Endothelial cell of umbilical vein (primary cell): ENCODE measurements around the gene SGCE. TPM values are rescaled to one million over a fixed set of nuclear protein-coding genes. Genes with fewer than 3 reads are reported as not detected.

Source experiments
- BruUV-seq: library from RNA; stranded (reverse); fragments of 400-500 nt; replicated peaks from 2 replicates; lab custom pipeline; 2021; lab: Mats Ljungman, UMichigan
- CTCF ChIA-PET: fragments of 300-600, 350-600 bp; sonication (Branson Sonifier 250); formaldehyde crosslinking; loops from one replicate; lab custom pipeline; 2021; ENCODE audit warnings: antibody characterized with exemption, inconsistent platforms; lab: Charles Lee
- POLR2A ChIA-PET: fragments of 300-600, 350-600 bp; sonication (Branson Sonifier 250); formaldehyde crosslinking; loops from one replicate; lab custom pipeline; 2021; ENCODE audit warnings: antibody characterized with exemption, inconsistent platforms; lab: Charles Lee
- DNase-seq: peaks from one replicate; pipeline ENCODE4 v3.0.0-alpha.2; 2011; ENCODE audit warnings: low read depth, low spot score
- FAIRE-seq: peaks from 2 replicates; lab custom pipeline; 2011; peaks lifted over from hg19 to GRCh38; lab: Jason Lieb, UNC
- H2AFZ ChIP-seq: 2 replicates; pipeline ENCODE4 v1.6.0; 2012; ENCODE audit warnings: low read depth, low read length, control low read depth, inconsistent platforms
- H3K27ac ChIP-seq: 2 replicates; pipeline ENCODE4 v1.5.1; 2011; ENCODE audit warnings: low read depth, mild to moderate bottlenecking, control low read depth, low read length, moderate library complexity; ENCODE audit not compliant: insufficient read depth
- H3K27me3 ChIP-seq, 2 experiments: 2 replicates each; pipeline versions ENCODE4 v1.6.0 to v1.6.1; 2011; ENCODE audit warnings: low read length in 2 of 2, mixed read lengths in 1 of 2; ENCODE audit not compliant: control insufficient read depth in 2 of 2, insufficient read depth in 2 of 2
- H3K36me3 ChIP-seq, 2 experiments: 2 replicates in 1 of 2; 3 replicates in 1 of 2; pipeline ENCODE4 v1.5.1; 2011; ENCODE audit warnings: low read length in 2 of 2, mild to moderate bottlenecking in 1 of 2, moderate library complexity in 1 of 2; ENCODE audit not compliant: control insufficient read depth in 2 of 2, insufficient read depth in 2 of 2; ENCODE audit errors: extremely low read depth in 1 of 2
- H3K4me1 ChIP-seq: 3 replicates; pipeline ENCODE4 v1.5.1; 2011; ENCODE audit warnings: mild to moderate bottlenecking, low read length; ENCODE audit not compliant: control insufficient read depth, insufficient read depth; ENCODE audit errors: extremely low read depth
- H3K4me2 ChIP-seq: 2 replicates; pipeline ENCODE4 v1.6.1; 2011; ENCODE audit warnings: low read length, control low read depth, mixed read lengths; ENCODE audit not compliant: insufficient read depth
- H3K4me3 ChIP-seq, 3 experiments: fragments of 200-600 bp in 1 of 3; sonication (generic), shearing (Covaris generic) in 1 of 3; replicated peaks in 1 of 3; 2 replicates each; pipeline ENCODE4 v1.5.1; 2011 to 2016; ENCODE audit warnings: control low read depth in 3 of 3, low read length in 3 of 3, mild to moderate bottlenecking in 2 of 3, inconsistent platforms in 1 of 3, low read depth in 1 of 3, moderate library complexity in 1 of 3; ENCODE audit not compliant: insufficient read depth in 1 of 3
- H3K79me2 ChIP-seq: 2 replicates; pipeline ENCODE4 v1.6.0; 2012; ENCODE audit warnings: low read length, inconsistent platforms; ENCODE audit not compliant: control insufficient read depth, insufficient read depth
- H3K9ac ChIP-seq: replicated peaks from 2 replicates; pipeline ENCODE3; 2011; ENCODE audit warnings: low read length, control low read depth; ENCODE audit not compliant: insufficient read depth; ENCODE audit errors: extremely low read depth
- H3K9me1 ChIP-seq: replicated peaks from 3 replicates; pipeline ENCODE4 v1.6.0; 2011; ENCODE audit warnings: mild to moderate bottlenecking, low read length; ENCODE audit not compliant: control insufficient read depth, insufficient read depth; ENCODE audit errors: extremely low read depth
- H3K9me3 ChIP-seq: replicated peaks from 2 replicates; pipeline ENCODE4 v1.5.1; 2012; ENCODE audit warnings: low read length, inconsistent platforms; ENCODE audit not compliant: control insufficient read depth, insufficient read depth
- H4K20me1 ChIP-seq: replicated peaks from 2 replicates; pipeline ENCODE3; 2011; ENCODE audit warnings: mild to moderate bottlenecking, low read length; ENCODE audit not compliant: control insufficient read depth, insufficient read depth; ENCODE audit errors: extremely low read depth
- EZH2 ChIP-seq: IDR thresholded peaks from 2 replicates; pipeline ENCODE4 v1.6.1; 2012; ENCODE audit warnings: borderline replicate concordance, low read depth, mild to moderate bottlenecking, moderate library complexity, low read length, inconsistent platforms; ENCODE audit not compliant: severe bottlenecking
- FOS ChIP-seq: IDR thresholded peaks from 2 replicates; pipeline ENCODE4 v1.6.1; 2011; ENCODE audit warnings: mild to moderate bottlenecking, low read length, moderate library complexity, borderline replicate concordance; ENCODE audit not compliant: insufficient read depth
- GATA2 ChIP-seq: IDR thresholded peaks from 2 replicates; pipeline ENCODE4 v1.7.0; 2011; ENCODE audit warnings: low read depth, mild to moderate bottlenecking, moderate library complexity, mixed read lengths, low read length; ENCODE audit not compliant: insufficient read length, insufficient read depth
- JUN ChIP-seq: IDR thresholded peaks from 2 replicates; pipeline ENCODE4 v1.6.1; 2011; ENCODE audit warnings: borderline replicate concordance, low read depth; ENCODE audit not compliant: insufficient read length, insufficient read depth
- MAX ChIP-seq: IDR thresholded peaks from 2 replicates; pipeline ENCODE4 v1.6.1; 2011; ENCODE audit not compliant: insufficient read depth, insufficient read length
- MYC ChIP-seq: IDR thresholded peaks from one replicate; pipeline ENCODE4 v1.6.1; 2011; ENCODE audit warnings: mild to moderate bottlenecking, low read depth, low read length
- POLR2A ChIP-seq: IDR thresholded peaks from 2 replicates; pipeline ENCODE4 v1.6.1; 2012; ENCODE audit warnings: low read depth, mild to moderate bottlenecking, control low read depth, low read length
- POLR2AphosphoS5 ChIP-seq: IDR thresholded peaks from 2 replicates; pipeline ENCODE4 v1.6.1; 2012; ENCODE audit warnings: low read depth, mild to moderate bottlenecking, control low read depth, low read length, moderate library complexity; ENCODE audit not compliant: insufficient read depth
- dilution Hi-C: fragments of 300-500 bp; cut with MboI; formaldehyde crosslinking; loops from one replicate; pipeline ENCODE4 v1.15.0; 2019; ENCODE audit warnings: low sequenced_read_pairs; ENCODE audit not compliant: extremely low pct_ligation_motif_present
- intact Hi-C: fragments of 100-400 bp; cut with micrococcal nuclease; formaldehyde crosslinking; loops from one replicate; pipeline ENCODE4 v1.10.0; 2022
- polyA plus RNA-seq, 4 experiments: library from polyadenylated mRNA; depleted of rRNA in 3 of 4; stranded (reverse) in 3 of 4; unstranded in 1 of 4; fragments of >200 nt; gene quantifications; 2 replicates each; pipeline versions ENCODE4 v1.2.1 to v1.2.3, GENCODE V29; 2011 to 2012; ENCODE audit warnings: missing spikeins in 1 of 4
- total RNA-seq: library from RNA; stranded (reverse); gene quantifications from 2 replicates; pipeline ENCODE4 v1.2.3, GENCODE V29; 2021
- TF ChIP-seq, protein P1 (sequence below), 2 donors: IDR thresholded peaks; 1 replicate in 1 of 2; 2 replicates in 1 of 2; pipeline ENCODE4 v1.5.1; 2011; ENCODE audit warnings: low read length in 2 of 2, mild to moderate bottlenecking in 2 of 2, moderate library complexity in 2 of 2, control low read depth in 1 of 2, inconsistent platforms in 1 of 2, low read depth in 1 of 2; ENCODE audit not compliant: insufficient read depth in 1 of 2; ENCODE audit errors: extremely low read depth in 1 of 2

SGCE gene
- total and polyA plus RNA-seq, 2 donors (not counting 3 experiments of a cell fraction or from before 2014, with no cell fraction given) = 46.8 to 53.3 TPM

DNA sequence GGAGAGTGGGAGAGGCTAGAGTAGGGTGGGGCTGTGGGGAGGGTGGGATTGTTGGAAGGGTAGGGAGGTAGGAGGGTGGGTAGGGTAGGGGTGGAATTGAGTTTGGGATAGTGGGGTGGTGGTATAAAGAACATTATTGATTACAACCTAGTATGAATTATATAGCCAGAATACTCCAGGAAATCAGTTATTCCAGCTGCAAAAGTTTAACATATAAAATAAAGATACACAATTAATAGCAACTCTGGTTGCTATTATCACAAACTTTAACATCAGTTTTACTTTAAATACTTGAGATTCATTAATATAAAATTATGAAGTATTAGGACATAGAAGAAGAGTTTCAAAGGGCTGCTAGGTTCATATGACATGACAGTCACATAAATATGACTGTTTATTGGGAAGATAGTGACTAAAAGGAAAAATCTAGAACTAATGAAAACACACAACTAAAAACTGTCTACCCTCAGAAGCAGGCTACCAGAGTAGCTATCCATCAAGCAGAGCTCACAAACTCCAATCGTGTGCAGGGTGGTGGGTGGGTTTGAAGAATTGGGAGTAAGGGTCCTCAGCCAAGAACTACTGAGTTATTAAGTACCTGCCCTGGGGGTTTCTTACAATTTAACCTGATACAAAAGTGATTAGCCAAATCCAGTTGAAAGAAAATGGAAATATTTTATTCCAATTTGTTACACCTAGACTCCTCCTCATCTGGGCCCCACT, 14.0 kb upstream of the SGCE start:
- intact Hi-C loops (no loop called here), dilution Hi-C loops (no loop called here)
- H3K79me2 ChIP-seq = no peaks in the 10 kb centered on the region
- H3K9ac ChIP-seq = no peak overlapping the region
- no peaks in the 10 kb centered on the region for H3K27me3 ChIP-seq
- no peaks in the 10 kb centered on the region for H3K4me1 ChIP-seq
- H3K27ac ChIP-seq = no peak overlapping the region
- POLR2A ChIA-PET = no interaction called here
- H3K9me3 ChIP-seq = no peaks in the 10 kb centered on the region
- BruUV-seq = no TSS peak
- FAIRE-seq (no peak), DNase-seq (no peak)
- no peak overlapping the region for H2AFZ ChIP-seq
- CTCF ChIA-PET = no interaction called here
- H3K9me1 ChIP-seq = no peaks in the 10 kb centered on the region
- no peak overlapping the region for H3K4me2 ChIP-seq
- no peaks in the 10 kb centered on the region for H4K20me1 ChIP-seq
- no peak overlapping the region for H3K4me3 ChIP-seq
- H3K36me3 ChIP-seq = no peaks in the 10 kb centered on the region
- TF ChIP-seq POLR2A (no peak), MAX (no peak), MYC (no peak), POLR2AphosphoS5 (no peak), EZH2 (no peak), JUN (no peak), GATA2 (no peak), FOS (no peak)
- TF ChIP-seq, protein P1, sequence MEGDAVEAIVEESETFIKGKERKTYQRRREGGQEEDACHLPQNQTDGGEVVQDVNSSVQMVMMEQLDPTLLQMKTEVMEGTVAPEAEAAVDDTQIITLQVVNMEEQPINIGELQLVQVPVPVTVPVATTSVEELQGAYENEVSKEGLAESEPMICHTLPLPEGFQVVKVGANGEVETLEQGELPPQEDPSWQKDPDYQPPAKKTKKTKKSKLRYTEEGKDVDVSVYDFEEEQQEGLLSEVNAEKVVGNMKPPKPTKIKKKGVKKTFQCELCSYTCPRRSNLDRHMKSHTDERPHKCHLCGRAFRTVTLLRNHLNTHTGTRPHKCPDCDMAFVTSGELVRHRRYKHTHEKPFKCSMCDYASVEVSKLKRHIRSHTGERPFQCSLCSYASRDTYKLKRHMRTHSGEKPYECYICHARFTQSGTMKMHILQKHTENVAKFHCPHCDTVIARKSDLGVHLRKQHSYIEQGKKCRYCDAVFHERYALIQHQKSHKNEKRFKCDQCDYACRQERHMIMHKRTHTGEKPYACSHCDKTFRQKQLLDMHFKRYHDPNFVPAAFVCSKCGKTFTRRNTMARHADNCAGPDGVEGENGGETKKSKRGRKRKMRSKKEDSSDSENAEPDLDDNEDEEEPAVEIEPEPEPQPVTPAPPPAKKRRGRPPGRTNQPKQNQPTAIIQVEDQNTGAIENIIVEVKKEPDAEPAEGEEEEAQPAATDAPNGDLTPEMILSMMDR (IDR thresholded peaks at IDR 0.05; ENCODE audit: extremely low read depth in 1 of 2, insufficient read depth in 1 of 2, low read depth in 1 of 2, low read length in 2 of 2) = no peak
